DOHH2 (cell line): ENCODE data around the gene ARL8B.

Source experiments
- EZH2phosphoT487 ChIP-seq: fragments of 200-600 bp; sonication (generic); IDR thresholded peaks from 2 replicates; pipeline ENCODE4 v1.6.1; 2017; ENCODE audit warnings: borderline replicate concordance, mild to moderate bottlenecking, antibody characterized with exemption, low read length, moderate library complexity, mixed read lengths
- TF ChIP-seq, protein P1 (sequence below): fragments of 200-600 bp; sonication (generic); IDR thresholded peaks from one replicate; pipeline ENCODE4 v1.5.1; 2014; ENCODE audit warnings: antibody characterized with exemption, mild to moderate bottlenecking, low read depth, low read length; ENCODE audit not compliant: poor library complexity, severe bottlenecking

DNA sequence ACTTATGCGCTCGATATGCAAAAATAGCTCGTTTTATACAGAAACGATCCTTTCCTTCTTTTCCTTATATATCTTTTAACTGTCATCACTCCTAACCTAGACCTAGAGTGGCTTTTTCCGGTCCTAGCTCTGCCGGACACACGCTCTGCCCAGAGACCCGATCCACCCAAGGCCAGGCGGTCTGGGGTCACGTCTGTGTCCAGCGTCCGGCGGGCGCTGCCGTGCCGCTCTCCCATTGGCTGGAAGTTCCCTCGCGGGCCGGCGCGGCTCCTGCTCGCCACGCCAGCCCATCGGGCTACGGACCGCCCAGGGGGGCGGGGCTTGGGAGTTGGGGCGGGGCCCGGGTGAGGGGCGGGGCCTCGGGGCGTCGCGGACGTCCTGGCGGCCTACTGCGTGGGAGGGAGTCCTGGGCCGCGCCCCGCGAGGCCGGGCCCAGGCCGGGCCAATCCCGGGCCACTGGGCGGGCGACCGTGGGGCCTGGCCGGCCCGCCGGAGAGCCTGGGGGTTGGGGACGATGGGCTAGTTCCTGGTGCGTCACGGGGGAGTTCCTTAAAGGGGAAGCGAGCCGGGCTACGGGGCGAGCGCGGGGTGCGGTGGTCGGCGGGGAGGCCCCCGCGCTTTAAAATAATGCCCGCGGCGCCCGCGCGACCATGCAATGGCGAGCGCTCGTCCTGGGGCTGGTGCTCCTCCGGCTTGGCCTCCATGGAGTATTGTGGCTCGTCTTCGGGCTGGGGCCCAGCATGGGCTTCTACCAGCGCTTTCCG lies 65.2 kb downstream of the ARL8B start, which contains the start of gene EDEM1:
- TF ChIP-seq, protein P1, sequence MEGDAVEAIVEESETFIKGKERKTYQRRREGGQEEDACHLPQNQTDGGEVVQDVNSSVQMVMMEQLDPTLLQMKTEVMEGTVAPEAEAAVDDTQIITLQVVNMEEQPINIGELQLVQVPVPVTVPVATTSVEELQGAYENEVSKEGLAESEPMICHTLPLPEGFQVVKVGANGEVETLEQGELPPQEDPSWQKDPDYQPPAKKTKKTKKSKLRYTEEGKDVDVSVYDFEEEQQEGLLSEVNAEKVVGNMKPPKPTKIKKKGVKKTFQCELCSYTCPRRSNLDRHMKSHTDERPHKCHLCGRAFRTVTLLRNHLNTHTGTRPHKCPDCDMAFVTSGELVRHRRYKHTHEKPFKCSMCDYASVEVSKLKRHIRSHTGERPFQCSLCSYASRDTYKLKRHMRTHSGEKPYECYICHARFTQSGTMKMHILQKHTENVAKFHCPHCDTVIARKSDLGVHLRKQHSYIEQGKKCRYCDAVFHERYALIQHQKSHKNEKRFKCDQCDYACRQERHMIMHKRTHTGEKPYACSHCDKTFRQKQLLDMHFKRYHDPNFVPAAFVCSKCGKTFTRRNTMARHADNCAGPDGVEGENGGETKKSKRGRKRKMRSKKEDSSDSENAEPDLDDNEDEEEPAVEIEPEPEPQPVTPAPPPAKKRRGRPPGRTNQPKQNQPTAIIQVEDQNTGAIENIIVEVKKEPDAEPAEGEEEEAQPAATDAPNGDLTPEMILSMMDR, result no peak
- no peak for TF ChIP-seq EZH2phosphoT487
